ENCODE results near the gene MACROD2. TPM values are rescaled to one million over a fixed set of nuclear protein-coding genes. Genes with fewer than 3 reads are reported as not detected.

MACROD2 gene
- total and polyA plus RNA-seq, 8 donors = 0.78 to 31.3 (median 10.9) TPM; not detected in 1

DNA sequence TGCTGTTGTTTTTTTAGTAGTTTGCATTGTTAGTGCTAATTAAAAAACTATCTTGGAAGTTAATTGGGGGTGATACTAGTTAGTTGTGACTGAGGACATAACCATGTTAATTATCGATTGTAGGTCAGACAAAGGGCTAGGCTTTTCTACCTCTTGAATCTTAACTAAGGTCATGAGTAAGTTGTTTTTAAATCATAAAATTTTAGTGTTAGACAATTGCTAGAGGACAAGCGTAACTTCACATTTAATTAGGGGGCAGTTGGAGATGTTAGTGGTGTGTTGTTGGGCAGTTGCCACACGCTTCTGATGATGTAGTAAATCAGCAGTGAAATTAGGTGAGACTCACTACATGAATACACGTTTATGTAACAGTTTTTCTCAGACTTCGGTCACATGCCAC, 961.2 kb downstream of the MACROD2 start:
- no peaks in the 10 kb centered on the region for H3K27me3 ChIP-seq
- H3K4me3 ChIP-seq = no peak overlapping the region
- H3K27ac ChIP-seq = no peak overlapping the region
- no peaks in the 10 kb centered on the region for H3K9me3 ChIP-seq
- no peak for TF ChIP-seq POLR2AphosphoS5 (IDR thresholded peaks at IDR 0.05)
- no peak for TF ChIP-seq POLR2A (IDR thresholded peaks at IDR 0.05)
- no peak for TF ChIP-seq EP300 (IDR thresholded peaks at IDR 0.05)
- no peak for TF ChIP-seq CTCF (IDR thresholded peaks at IDR 0.05)
- WGBS, 5 donors = 83 to 89% (median 85%) methylated on average over 5 of the region's 5 CpGs
- peaks cover 0 to 4% (median 0%) of the 10 kb centered on the region in 4 donors for H3K4me1 ChIP-seq
- DNase-seq = no peak
- H3K36me3 ChIP-seq = no peaks in the 10 kb centered on the region
- intact Hi-C loops (cut with DNase I; ENCODE audit: low total_unique reads) = no loop called here

GRCh38 chr20:14957402-14957801, 962.1 kb downstream of the MACROD2 start:
- no peaks in the 10 kb centered on the region for H3K9me3 ChIP-seq
- WGBS, 5 donors = 83 to 96% (median 91%) methylated on average over 4 of the region's 4 CpGs
- DNase-seq = no peak
- no peak overlapping the region for H3K27ac ChIP-seq
- TF ChIP-seq EP300 (IDR thresholded peaks at IDR 0.05) = no peak
- peaks cover 0 to 4% (median 0%) of the 10 kb centered on the region in 4 donors for H3K4me1 ChIP-seq
- H3K36me3 ChIP-seq = no peaks in the 10 kb centered on the region
- no peaks in the 10 kb centered on the region for H3K27me3 ChIP-seq
- intact Hi-C loops (cut with DNase I; ENCODE audit: low total_unique reads) = no loop called here
- H3K4me3 ChIP-seq = no peak overlapping the region

DNA sequence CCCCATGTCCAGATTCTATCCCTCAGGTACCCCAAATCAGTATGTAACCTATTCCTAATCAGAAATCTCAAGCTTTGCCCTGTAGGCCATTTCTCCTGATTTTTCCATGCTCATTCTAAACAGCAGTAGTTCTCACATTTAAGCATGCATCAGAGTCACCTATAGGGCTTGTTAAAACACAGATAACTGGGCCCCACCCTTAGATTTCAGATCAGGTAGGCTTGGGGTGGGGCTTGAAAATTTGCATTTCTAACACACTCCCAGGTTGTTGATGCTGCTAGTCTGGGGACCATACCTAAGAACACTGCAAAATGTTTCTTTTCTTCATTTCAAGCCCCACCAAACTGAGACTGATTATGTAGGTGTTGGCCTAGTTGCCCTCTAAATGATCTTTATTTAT, 963.3 kb downstream of the MACROD2 start:
- intact Hi-C loops (cut with DNase I; ENCODE audit: low total_unique reads) = no loop called here
- H3K4me3 ChIP-seq = no peak overlapping the region
- no peaks in the 10 kb centered on the region for H3K9me3 ChIP-seq
- no peak overlapping the region for H3K27ac ChIP-seq
- H3K4me1 ChIP-seq = peaks cover 0 to 4% (median 0%) of the 10 kb centered on the region in 4 donors
- no peaks in the 10 kb centered on the region for H3K27me3 ChIP-seq
- TF ChIP-seq POLR2A (IDR thresholded peaks at IDR 0.05) (no peak), POLR2AphosphoS5 (IDR thresholded peaks at IDR 0.05) (no peak), EP300 (IDR thresholded peaks at IDR 0.05) (no peak), CTCF (IDR thresholded peaks at IDR 0.05) (no peak)
- no peak for DNase-seq
- H3K36me3 ChIP-seq = no peaks in the 10 kb centered on the region

- TF ChIP-seq POLR2AphosphoS5 (IDR thresholded peaks at IDR 0.05) (no peak), POLR2A (IDR thresholded peaks at IDR 0.05) (no peak), EP300 (IDR thresholded peaks at IDR 0.05) (no peak)
- Histone ChIP-seq H3K27me3 (no peaks in the 10 kb centered on the region), H3K27ac (no peak overlapping the region), H3K36me3 (no peaks in the 10 kb centered on the region), H3K4me1 (peaks cover 0 to 4% (median 0%) of the 10 kb centered on the region in 4 donors), H3K9me3 (no peaks in the 10 kb centered on the region), H3K4me3 (no peak overlapping the region)
- intact Hi-C loops (cut with DNase I; ENCODE audit: low total_unique reads) = no loop called here
- 86 to 95% (median 93%) methylated on average over 7 of the region's 7 CpGs for WGBS, 5 donors
- no peak for DNase-seq
Measured at GRCh38 chr20:14959506-14960475, 964.5 kb downstream of the MACROD2 start.

GRCh38 chr20:14960831-14961230, 965.5 kb downstream of the MACROD2 start:
- peaks cover 0 to 4% (median 0%) of the 10 kb centered on the region in 4 donors for H3K4me1 ChIP-seq
- no peaks in the 10 kb centered on the region for H3K36me3 ChIP-seq
- H3K27ac ChIP-seq = no peak overlapping the region
- TF ChIP-seq POLR2A (IDR thresholded peaks at IDR 0.05) = no peak
- intact Hi-C loops (cut with DNase I; ENCODE audit: low total_unique reads) = no loop called here
- H3K9me3 ChIP-seq = no peaks in the 10 kb centered on the region
- no peak overlapping the region for H3K4me3 ChIP-seq
- DNase-seq = no peak
- no peaks in the 10 kb centered on the region for H3K27me3 ChIP-seq
- 92 to 98% (median 94%) methylated on average over 3 of the region's 3 CpGs for WGBS, 5 donors

DNA sequence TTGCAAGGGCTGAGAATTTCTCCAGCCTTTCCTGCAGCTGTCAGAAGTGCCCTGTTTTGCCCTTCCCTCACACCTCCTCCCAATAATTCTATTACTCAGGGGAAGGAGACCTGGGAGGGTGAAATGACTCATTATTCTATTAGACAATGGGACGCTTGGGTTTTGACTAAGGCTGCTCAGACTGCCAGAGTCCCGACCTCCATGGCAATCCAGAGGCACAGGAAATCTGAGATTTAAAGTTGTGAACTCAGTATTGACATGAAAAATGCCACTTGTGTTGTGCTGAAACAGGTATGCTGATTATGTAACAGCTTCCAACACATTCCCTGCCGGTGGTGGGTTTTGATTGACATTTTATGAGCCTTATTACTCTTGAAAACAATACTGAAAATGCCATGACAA, 967.9 kb downstream of the MACROD2 start:
- DNase-seq = no peak
- TF ChIP-seq POLR2AphosphoS5 (IDR thresholded peaks at IDR 0.05) (no peak), EP300 (IDR thresholded peaks at IDR 0.05) (no peak), POLR2A (IDR thresholded peaks at IDR 0.05) (no peak), CTCF (IDR thresholded peaks at IDR 0.05) (no peak)
- no peaks in the 10 kb centered on the region for H3K27me3 ChIP-seq
- peaks cover 0 to 4% (median 0%) of the 10 kb centered on the region in 4 donors for H3K4me1 ChIP-seq
- no peak overlapping the region for H3K4me3 ChIP-seq
- H3K36me3 ChIP-seq = no peaks in the 10 kb centered on the region
- 17 to 20% (median 19%) methylated on average over 3 of the region's 3 CpGs for WGBS, 5 donors
- H3K27ac ChIP-seq = no peak overlapping the region
- H3K9me3 ChIP-seq = no peaks in the 10 kb centered on the region
- intact Hi-C loops (cut with DNase I; ENCODE audit: low total_unique reads) = no loop called here
